HG03095 (cell line): ENCODE measurements around the gene CLEC7A.

Experiments used
- ATAC-seq: cut with Tn5 transposase; IDR thresholded peaks from one replicate; pipeline ENCODE4 v1.9.1; 2021; ENCODE audit warnings: moderate library complexity; ENCODE audit not compliant: unreplicated experiment

Gene CLEC7A

DNA sequence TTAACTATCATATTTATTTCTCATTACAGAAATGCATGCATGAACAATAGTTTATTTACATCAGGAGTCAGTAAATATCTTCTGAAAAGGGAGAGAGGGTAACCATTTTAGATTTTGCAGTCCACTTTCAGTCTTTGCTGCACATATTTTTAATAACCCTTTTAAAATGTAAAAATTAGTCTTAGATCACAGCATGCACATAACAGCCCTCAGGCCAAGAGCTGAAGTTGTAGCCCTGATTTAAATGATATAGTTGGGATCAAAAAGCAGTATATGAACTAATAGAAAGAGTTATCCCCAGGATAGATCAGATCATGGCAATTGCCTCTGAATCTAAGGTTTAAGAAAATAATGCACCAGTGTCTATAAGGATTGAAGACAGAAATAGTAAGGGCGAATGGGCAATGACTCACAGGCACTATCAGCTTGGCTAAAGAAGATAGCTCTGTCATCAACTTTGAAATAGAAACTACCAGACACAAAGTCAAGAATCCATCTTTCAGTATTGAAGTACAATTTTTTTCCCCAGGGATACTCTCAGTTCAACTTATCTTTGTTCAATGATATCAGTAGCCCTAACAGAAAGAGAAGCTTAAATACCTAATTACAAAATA, 13.1 kb upstream of the CLEC7A start:
- no peak for ATAC-seq

DNA sequence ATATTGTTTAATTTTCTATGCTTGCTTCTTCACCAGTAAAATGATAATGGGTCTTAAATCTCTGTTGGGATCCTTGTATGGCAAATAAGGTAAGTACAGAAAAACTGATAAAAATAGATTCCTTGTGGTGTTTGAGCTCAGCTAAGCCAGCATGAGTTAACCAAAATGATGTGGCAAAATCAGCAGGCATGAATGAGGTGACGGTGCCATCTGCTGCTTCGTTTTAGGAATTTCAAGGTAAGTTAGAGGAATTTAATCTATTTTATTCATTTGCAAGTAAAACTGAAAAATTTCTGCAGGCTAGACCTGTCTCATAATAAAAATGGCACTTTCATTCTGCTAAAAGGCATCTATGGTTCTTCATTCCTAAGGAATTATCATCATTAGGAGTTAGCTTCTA, 10.0 kb upstream of the CLEC7A start:
- no peak for ATAC-seq

DNA sequence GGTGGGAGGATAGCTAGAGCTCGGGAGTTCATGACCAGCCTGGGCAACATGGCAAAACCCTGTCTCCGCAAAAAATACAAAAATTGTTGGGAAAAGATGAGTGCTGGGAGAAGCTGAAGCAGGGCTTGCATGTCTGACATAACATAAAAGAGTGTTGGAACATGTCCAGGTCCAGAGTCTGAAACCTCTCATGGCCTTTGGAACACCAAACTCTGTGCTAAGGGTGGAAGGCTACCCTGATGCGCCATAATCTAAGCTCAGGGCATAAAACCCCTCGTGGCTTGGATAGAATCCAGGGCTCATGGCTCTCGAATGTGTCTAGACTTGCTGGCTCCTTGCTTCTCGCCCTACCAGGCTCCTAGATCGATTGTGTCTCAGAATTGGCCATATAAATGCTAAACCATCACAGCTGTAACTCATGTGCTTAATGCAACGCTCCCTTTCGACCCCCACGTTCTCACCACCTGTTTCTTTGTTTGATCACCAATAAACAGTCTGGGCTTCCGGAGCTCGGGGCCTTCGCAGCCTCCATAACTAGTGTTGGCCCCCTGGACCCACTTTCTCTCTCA, 6.7 kb upstream of the CLEC7A start:
- ATAC-seq: no peak

- ATAC-seq: no peak
Observed at GRCh38 chr12:10135126-10135525, 5.1 kb upstream of the CLEC7A start.

DNA sequence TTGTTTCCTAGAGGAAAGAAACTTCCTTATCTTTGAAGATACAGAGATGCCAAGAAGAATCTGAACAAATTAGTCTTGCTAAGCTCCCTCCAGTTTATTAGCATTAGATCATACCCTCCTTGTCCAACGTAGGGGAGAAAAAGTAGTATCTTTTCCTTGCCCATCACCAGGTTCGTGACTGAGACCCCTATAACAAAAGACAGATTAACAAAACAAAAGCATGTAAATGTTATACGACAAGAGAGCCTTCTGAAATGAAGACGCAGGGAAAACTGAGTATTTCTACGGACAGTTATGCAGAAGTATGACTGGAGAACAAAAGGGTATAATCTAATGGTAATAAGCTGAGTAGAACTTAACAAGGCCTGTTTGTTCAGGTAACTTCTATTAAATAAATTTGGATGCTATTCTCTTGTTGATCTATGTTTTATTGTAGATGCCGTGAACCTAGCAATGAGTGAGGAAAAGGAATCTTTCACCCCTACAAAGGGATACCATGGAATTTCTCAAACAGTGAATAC, 2.9 kb upstream of the CLEC7A start:
- no peak for ATAC-seq

DNA sequence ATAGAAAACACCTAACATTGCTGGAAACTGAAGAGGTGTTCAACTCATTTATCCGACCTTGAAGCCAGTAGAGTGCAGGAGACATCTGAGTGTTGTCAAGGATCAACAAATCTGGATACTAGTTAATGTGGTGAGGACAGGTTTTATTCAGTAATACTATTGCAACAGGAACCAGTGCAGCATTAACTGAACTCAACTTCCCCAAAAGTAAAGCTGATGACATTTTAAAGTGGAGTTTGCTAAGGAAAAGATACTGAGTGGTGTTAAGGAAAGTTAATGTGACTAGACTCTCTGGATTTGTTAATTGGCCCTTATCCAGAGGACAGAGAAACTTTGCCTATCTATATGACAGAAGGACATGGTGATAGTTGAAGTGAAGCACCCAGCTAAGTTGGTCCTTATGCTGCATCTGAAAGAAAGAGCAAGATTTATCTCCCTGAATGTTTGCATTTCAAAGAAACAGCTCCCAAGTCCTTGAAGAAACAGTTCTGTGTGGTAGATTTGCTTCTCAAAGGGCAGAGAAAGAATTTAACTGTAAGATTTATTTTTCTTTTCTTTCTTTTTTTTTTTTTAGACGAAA, 1.2 kb upstream of the CLEC7A start:
- ATAC-seq: no peak

DNA sequence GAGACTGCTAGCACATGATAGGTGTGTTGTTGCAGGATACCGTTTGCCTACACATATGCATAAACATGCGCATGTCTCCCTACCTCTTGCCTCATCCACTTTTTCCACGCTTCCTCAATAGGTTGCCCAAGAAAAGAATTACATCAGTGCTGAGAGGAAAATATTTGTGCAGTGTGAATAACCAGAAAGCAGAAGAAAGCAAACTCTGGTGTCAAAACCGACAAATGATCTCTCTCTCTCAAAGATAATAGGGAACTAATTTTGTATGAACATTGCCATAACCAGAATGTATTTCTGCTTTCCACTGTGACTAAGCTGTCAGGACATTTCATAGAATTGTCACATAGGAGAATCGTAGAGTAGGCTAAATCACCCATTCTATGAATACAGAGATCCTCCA, 1.3 kb downstream of the CLEC7A start:
- no peak for ATAC-seq

DNA sequence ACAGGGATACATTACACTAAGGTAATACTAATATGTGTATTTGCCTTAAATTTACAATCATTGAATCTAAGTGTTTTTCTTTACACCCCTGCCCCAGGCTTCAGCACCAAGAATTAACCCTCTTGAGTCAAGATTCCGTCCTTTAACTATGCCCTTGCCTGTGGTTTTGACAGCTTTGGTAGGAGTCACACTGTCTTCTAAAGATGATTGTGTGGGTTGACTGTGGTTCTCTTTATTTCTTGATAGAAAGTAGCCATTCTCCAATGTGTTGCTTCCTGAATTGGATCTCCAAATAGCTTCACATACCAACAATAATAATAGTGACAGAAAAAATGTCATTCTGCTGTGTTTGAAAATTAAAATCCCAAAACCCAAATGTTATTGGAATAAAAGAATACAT, 3.6 kb downstream of the CLEC7A start:
- ATAC-seq: no peak

DNA sequence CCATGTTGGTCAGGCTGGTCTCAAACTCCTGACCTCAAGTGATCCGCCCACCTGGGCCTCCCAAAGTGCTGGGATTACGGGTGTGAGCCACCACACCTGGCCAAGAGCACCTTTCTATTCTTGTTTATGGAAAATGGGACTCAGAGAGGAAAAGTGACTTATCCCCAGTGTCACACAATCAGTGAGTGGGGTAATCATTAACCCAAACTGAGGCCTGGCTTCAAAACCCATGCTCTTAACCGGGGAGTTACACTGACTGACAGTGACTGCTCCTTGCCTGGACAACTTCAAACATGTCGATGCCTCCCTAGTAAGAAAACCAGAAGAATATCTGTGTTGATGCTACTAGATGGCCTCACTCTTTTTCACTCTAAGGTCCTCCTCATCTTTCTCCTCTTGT, 7.3 kb downstream of the CLEC7A start:
- no peak for ATAC-seq

DNA sequence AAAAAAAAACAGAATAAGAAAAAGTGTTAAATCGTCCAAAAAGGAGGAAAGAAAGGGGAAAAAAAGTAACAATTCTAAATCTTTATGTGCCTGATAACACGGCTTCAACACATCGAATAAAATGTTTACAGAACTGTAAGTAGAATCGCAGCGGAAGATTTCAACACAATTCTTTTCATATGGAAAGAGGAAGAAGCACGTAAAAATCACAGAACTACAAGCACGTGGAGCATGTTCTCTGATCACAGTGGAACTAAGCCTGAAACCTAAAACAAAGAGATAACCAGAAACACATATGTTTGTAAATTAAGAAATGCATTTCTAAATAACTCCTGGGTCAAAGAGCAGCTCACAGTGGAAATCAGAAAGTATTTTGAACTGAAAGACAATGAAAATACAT, 8.7 kb downstream of the CLEC7A start:
- no peak for ATAC-seq

GRCh38 chr12:10119066-10119465, 10.9 kb downstream of the CLEC7A start:
- no peak for ATAC-seq

DNA sequence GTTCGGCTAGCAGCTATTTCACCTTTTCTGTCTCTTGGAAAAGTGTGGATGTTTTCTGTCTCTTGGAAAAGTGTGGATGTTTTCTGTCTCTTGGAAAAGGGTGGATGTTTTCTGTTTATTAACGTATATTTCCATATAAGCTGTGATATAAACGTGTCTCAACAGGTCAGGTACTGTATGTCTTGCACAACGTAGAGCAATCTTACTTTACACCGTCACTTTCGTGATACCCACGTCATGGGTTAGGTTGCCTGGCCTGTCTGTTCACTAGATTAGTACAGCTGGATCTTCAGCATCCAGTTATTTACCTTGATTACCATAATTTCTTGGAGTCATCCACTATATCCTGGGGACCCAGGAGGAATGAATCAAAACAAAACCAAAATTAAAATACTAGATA, 14.1 kb downstream of the CLEC7A start:
- no peak for ATAC-seq

- no peak for ATAC-seq
Observed at GRCh38 chr12:10115311-10115710, 14.7 kb downstream of the CLEC7A start.

- no peak for ATAC-seq
Observed at GRCh38 chr12:10113920-10114319, 16.1 kb downstream of the CLEC7A start.

DNA sequence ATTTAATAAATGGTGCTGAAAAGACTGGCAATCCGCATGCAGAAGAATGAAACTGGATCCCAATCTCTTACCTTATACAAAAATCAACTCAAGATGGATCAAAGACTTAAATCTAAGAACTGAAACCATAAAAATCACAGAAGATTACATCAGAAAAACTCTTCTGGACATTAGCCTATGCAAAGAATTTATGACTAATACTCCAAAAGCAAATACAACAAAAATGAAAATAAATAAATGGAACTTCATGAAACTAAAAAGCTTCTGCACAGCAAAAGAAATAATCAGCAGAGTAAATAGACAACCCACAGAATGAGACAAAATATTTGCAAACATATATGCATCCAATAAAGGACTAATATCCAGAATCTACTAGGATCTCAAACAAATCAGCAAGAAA, 16.9 kb downstream of the CLEC7A start:
- no peak for ATAC-seq

- no peak for ATAC-seq
Observed at GRCh38 chr12:10111451-10111850, 18.5 kb downstream of the CLEC7A start.

DNA sequence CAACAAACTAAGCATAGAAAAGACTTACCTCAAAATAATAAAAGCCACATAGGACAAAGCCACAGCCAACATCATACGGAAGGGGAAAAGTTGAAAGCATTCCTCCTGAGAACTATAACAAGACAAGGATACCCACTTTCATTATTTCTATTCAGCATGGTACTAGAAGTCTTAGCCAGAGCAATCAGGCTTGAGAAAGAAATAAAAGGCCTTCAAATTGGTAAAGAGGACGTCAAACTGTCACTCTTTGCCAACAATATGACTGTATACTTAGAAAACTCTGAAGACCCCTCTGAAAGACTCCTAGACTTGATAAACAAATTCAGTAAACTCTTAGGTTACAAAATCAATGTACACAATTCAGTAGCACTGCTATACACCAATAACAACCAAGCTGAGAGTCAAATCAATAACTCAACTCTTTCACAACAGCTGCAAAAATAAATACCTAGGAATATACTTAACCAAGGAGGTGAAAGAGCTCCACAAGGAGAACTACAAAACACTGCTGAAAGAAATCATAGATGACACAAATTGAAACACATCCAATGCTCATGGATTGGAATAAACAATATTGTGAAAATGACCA, 19.6 kb downstream of the CLEC7A start:
- no peak for ATAC-seq

DNA sequence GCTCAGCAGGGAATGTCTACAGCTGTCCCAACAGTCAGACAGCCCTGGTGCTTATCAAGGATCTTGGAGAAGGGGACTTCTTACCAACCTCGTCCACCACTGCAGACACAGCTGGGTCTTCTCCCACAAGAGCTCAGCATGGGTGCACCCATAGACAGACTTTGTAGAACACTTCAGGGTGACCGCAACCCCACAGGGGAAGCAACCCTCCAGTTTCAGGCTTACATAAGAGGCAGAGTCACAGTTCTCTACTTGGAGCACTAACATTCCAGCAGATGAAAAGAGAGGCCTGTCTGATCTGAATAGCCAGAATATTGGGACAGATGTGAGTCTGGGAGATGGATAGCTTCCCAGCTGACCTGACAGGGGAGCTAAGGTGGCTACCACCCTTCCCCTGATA, 27.7 kb downstream of the CLEC7A start:
- ATAC-seq: no peak

GRCh38 chr12:10101648-10102220, 28.3 kb downstream of the CLEC7A start:
- ATAC-seq: no peak

DNA sequence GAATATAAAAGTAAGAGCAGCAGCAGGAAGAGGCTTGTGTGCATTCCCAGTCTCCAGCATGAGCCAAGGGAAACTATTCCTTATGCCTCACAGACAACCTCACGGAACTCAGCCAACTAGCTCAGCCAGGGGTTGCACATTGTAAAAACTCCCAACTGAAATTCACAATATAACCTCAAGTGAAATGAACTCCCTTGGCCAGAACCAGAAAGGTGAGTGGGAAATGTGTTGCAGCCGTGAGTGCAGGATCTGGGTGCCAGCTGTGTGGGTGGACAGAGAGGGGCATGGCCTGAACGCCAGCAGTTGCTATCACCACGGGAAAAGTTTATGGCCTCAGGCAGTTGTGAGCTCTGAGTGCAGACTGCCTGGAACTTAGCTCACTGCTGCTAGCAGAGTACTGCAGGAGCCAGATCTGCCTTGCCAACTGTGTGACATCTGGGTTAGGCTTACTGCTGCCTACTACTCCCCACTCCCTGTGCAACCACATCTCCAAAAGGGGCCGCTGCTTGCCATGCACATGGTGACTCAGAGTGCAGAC, 28.9 kb downstream of the CLEC7A start:
- ATAC-seq: no peak

GRCh38 chr12:10098791-10099190, 31.2 kb downstream of the CLEC7A start, which contains the start of gene CLEC1A:
TSS of gene CLEC1A (minus strand) at chr12:10098985. CDS start at chr12:10098922, 63 bp downstream.
- no peak for ATAC-seq

DNA sequence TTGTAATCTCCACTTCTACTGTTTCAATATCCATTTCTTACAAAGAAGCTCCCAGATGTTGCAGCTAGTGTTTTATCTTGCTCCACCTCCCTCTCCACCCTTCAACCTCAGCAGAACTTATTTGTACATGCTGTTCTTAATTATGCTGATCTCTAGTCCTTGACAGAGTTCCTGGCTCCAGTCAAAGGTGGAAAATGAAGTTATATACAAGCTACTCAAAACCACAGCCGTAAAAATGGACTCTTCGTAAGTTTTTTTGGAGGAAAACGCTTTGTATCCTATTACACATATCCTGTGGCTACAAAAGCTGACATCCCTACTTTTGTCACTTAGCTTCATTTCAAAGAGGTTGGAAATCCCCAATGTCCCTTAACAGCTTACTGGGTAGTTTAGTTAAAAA, 32.5 kb downstream of the CLEC7A start:
- no peak for ATAC-seq
